ENCODE data around the gene ACBD6. TPM values are rescaled to one million over a fixed set of nuclear protein-coding genes. Genes with fewer than 3 reads are reported as not detected.

Gene ACBD6
- total RNA-seq, 1 experiment from 2014 or later, result 136 TPM

GRCh38 chr1:180372728-180373127 is 129.6 kb downstream of the ACBD6 start:
- H3K27me3 Mint-ChIP-seq (ENCODE audit: insufficient read depth, unreplicated experiment), result no peaks in the 10 kb centered on the region
- no peak overlapping the region for H3K4me3 Mint-ChIP-seq (ENCODE audit: unreplicated experiment)
- POLR2A ChIA-PET, result no interaction called here
- CTCF ChIA-PET, result interaction anchor here (0.5 to 1.2 kb wide), 4 partner anchors 11 to 185 kb away, joined by 3 to 4 read pairs (median 3); no protein-coding TSS in a partner anchor
- H3K9me3 Mint-ChIP-seq (ENCODE audit: unreplicated experiment), result peaks cover 7% of the 10 kb centered on the region
- intact Hi-C loops (cut with micrococcal nuclease), result no loop called here
- no TSS peak for BruUV-seq (replicated peaks)
- no peak for TF ChIP-seq CTCF (IDR thresholded peaks at IDR 0.05; ENCODE audit: unreplicated experiment)
- DNase-seq (ENCODE audit: unreplicated experiment), result no peak
- no peak overlapping the region for H3K27ac Mint-ChIP-seq (ENCODE audit: low read depth, unreplicated experiment)
- peaks cover 19% of the 10 kb centered on the region for H3K4me1 Mint-ChIP-seq (ENCODE audit: insufficient read depth, unreplicated experiment)
- H3K36me3 Mint-ChIP-seq (ENCODE audit: insufficient read depth, unreplicated experiment), result no peaks in the 10 kb centered on the region

- no peak for DNase-seq (ENCODE audit: unreplicated experiment)
- BruUV-seq (replicated peaks), result no TSS peak
- Mint-ChIP-seq H3K27me3 (ENCODE audit: insufficient read depth, unreplicated experiment) (no peaks in the 10 kb centered on the region), H3K4me3 (ENCODE audit: unreplicated experiment) (no peak overlapping the region), H3K27ac (ENCODE audit: low read depth, unreplicated experiment) (no peak overlapping the region), H3K4me1 (ENCODE audit: insufficient read depth, unreplicated experiment) (peaks cover 16% of the 10 kb centered on the region), H3K36me3 (ENCODE audit: insufficient read depth, unreplicated experiment) (no peaks in the 10 kb centered on the region), H3K9me3 (ENCODE audit: unreplicated experiment) (no peaks in the 10 kb centered on the region)
- CTCF ChIA-PET, result no interaction called here
- POLR2A ChIA-PET, result interaction anchor here (0.6 kb wide), 2 partner anchors 29 to 76 kb away, joined by 3 to 5 read pairs; no protein-coding TSS in a partner anchor
- no peak for TF ChIP-seq CTCF (IDR thresholded peaks at IDR 0.05; ENCODE audit: unreplicated experiment)
- intact Hi-C loops (cut with micrococcal nuclease), result no loop called here
Measured at GRCh38 chr1:180370597-180370996, 131.8 kb downstream of the ACBD6 start.

- ChIA-PET POLR2A (no interaction called here), CTCF (no interaction called here)
- intact Hi-C loops (cut with micrococcal nuclease), result no loop called here
- H3K36me3 Mint-ChIP-seq (ENCODE audit: insufficient read depth, unreplicated experiment), result no peaks in the 10 kb centered on the region
- H3K9me3 Mint-ChIP-seq (ENCODE audit: unreplicated experiment), result no peaks in the 10 kb centered on the region
- peaks cover 16% of the 10 kb centered on the region for H3K4me1 Mint-ChIP-seq (ENCODE audit: insufficient read depth, unreplicated experiment)
- no peaks in the 10 kb centered on the region for H3K27me3 Mint-ChIP-seq (ENCODE audit: insufficient read depth, unreplicated experiment)
- no TSS peak for BruUV-seq (replicated peaks)
- no peak overlapping the region for H3K27ac Mint-ChIP-seq (ENCODE audit: low read depth, unreplicated experiment)
- no peak for TF ChIP-seq CTCF (IDR thresholded peaks at IDR 0.05; ENCODE audit: unreplicated experiment)
- no peak overlapping the region for H3K4me3 Mint-ChIP-seq (ENCODE audit: unreplicated experiment)
- DNase-seq (ENCODE audit: unreplicated experiment), result no peak
Measured at GRCh38 chr1:180370188-180370587, 132.2 kb downstream of the ACBD6 start.

GRCh38 chr1:180369061-180369460 is 133.3 kb downstream of the ACBD6 start:
- DNase-seq (ENCODE audit: unreplicated experiment), result no peak
- Mint-ChIP-seq H3K27ac (ENCODE audit: low read depth, unreplicated experiment) (no peak overlapping the region), H3K27me3 (ENCODE audit: insufficient read depth, unreplicated experiment) (no peaks in the 10 kb centered on the region), H3K4me1 (ENCODE audit: insufficient read depth, unreplicated experiment) (peaks cover 16% of the 10 kb centered on the region), H3K4me3 (ENCODE audit: unreplicated experiment) (no peak overlapping the region), H3K36me3 (ENCODE audit: insufficient read depth, unreplicated experiment) (no peaks in the 10 kb centered on the region), H3K9me3 (ENCODE audit: unreplicated experiment) (no peaks in the 10 kb centered on the region)
- ChIA-PET POLR2A (no interaction called here), CTCF (interaction anchor here (0.7 kb wide), 1 partner anchor 164 kb away, joined by 3 read pairs; no protein-coding TSS in a partner anchor)
- TF ChIP-seq CTCF (IDR thresholded peaks at IDR 0.05; ENCODE audit: unreplicated experiment), result no peak
- no TSS peak for BruUV-seq (replicated peaks)
- intact Hi-C loops (cut with micrococcal nuclease), result no loop called here
